ENCODE data around the gene PTPN22.
"Not testable (repeated sequence)": the region's sequence is repeated elsewhere in the genome, so short reads cannot be mapped to it uniquely, and the experiment has no call there.

The PTPN22 gene

DNA sequence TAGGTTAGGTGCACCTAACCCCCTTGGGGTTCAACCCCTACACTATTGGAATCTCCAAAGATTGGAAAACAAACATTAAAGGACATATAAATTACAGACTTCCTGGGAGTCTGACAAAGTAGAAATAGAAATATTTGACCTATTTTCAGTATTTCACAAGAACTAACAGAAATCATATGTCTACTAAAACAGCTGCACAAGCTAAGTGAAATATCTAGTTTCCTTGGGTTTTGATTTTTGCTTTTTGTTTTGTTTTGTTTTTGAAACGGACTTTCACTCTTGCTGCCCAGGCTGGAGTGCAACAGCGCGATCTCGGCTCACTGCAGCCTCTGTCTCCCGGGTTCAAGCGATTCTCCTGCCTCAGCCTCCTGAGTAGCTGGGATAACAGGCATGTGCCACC lies 18.8 kb downstream of the PTPN22 start:
- not testable (repeated sequence) for DNase-seq (ENCODE audit: low spot score)

- DNase-seq (ENCODE audit: low spot score), result no peak
Measured at GRCh38 chr1:113850127-113850796, 21.2 kb downstream of the PTPN22 start.

GRCh38 chr1:113849072-113849471 lies 22.4 kb downstream of the PTPN22 start:
- DNase-seq (ENCODE audit: low spot score), result no peak

GRCh38 chr1:113846391-113847035 lies 25.0 kb downstream of the PTPN22 start:
- no peak for DNase-seq (ENCODE audit: low spot score)

DNA sequence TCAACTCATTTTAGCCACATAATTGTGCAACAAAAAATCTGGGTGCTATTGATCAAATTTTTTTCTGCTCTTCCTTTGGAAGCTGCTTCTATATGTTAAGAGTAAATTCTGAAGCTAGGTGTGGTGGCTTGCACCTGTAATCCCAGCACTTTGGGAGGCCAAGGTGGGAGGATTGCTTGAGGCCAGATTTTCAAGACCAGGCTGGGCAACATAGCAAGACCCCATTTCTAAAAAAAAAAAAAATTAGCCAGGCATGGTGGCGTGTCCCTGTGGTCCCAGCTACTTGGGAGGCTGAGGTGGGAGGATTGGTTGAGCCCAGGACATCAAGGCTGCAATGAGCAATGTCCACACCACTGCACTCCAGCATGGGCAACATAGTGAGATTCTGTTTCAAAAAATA lies 35.0 kb downstream of the PTPN22 start:
- no peak for DNase-seq (ENCODE audit: low spot score)

DNA sequence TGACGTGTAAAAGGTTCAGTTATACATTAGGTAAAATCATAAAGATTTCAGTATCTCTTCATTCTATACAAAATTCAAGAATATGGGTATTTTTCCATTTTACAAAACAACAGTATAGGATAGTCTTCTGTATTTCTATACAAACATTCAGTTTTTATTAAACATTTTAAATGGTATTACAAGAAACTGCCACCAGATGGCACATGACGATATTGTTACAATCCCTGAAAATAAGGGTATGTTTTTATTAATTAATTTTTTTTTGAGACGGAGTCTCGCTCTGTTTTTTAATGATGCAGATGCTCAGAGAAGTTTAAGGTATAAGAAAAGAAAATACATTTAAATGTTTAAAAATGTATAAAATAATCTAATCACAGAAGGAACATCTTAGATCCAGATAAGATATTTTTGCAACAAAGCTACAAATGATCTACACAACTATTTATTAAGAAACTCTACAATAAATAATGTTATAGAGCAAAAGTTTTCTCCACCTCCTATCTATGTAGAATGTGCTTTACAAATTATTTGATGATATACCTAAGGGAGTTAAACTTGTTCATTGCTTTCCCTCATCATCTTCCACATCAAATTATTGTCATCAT lies 35.7 kb downstream of the PTPN22 start:
- DNase-seq (ENCODE audit: low spot score), result no peak

- no peak for DNase-seq (ENCODE audit: low spot score)
Measured at GRCh38 chr1:113834716-113835115, 36.8 kb downstream of the PTPN22 start.

DNA sequence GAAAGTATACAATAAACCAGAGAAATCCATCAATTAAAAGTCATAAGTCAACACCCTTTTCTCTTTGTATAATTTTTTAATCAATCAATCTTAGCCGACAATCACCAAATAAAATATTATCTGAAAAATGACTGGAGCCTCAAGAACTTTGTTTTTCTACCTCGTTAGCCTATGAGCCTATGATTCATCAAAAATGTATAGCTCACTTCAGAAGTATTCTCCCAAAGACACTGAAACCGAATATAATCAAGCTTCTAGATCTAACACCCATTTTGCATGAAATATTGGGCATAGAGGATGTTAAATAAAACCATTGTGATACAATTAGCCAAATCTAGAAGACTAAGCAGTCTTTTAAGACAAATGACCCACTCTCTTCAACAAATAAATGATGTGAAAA lies 41.5 kb downstream of the PTPN22 start:
- no peak for DNase-seq (ENCODE audit: low spot score)

GRCh38 chr1:113821916-113822315 lies 49.6 kb downstream of the PTPN22 start:
- DNase-seq (ENCODE audit: low spot score), result no peak

- no peak for DNase-seq (ENCODE audit: low spot score)
Measured at GRCh38 chr1:113818578-113818977, 52.9 kb downstream of the PTPN22 start.

DNA sequence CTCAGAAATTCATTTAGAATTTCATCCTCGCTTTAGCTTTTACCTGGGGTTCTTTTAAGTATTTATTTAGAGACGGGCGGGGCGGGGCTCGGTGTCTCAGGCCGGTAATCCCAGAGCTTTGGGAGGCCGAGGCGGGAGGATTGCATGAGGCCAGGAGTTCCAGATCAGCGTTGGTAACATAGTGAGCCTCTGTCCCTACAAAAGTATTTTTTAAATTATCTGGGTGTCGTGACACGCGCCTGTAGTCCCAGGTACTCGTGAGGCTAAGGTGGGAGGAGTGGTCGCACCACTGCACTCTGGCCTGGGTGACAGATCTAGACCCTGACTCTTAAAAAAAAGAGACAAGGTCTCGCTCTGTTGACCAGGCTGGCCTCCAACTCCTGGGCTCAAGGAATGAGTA lies 58.3 kb downstream of the PTPN22 start:
- DNase-seq (ENCODE audit: low spot score), result no peak

DNA sequence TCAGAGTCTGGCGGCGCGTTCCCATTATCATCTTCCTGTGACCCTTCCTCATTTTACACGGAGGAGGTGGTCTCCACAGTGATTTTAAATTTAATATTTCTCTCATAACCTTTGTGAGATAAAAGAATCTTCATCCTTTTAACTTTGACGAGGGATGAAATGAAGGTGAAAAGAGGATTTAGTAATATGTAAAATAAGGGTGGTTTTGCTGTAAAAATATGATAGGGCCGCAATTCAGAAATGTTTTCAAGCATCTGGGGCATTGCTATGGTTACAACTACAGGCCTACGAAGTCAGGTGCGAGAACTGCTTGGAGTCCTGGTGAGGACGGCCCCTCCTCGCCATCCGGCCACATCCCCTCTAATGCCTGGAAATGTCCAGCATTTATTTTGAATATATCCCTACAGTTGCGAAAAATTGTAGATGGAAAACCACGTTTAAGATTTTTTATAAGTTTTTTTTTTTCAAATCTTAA lies 58.8 kb downstream of the PTPN22 start:
- DNase-seq (ENCODE audit: low spot score), result no peak

DNA sequence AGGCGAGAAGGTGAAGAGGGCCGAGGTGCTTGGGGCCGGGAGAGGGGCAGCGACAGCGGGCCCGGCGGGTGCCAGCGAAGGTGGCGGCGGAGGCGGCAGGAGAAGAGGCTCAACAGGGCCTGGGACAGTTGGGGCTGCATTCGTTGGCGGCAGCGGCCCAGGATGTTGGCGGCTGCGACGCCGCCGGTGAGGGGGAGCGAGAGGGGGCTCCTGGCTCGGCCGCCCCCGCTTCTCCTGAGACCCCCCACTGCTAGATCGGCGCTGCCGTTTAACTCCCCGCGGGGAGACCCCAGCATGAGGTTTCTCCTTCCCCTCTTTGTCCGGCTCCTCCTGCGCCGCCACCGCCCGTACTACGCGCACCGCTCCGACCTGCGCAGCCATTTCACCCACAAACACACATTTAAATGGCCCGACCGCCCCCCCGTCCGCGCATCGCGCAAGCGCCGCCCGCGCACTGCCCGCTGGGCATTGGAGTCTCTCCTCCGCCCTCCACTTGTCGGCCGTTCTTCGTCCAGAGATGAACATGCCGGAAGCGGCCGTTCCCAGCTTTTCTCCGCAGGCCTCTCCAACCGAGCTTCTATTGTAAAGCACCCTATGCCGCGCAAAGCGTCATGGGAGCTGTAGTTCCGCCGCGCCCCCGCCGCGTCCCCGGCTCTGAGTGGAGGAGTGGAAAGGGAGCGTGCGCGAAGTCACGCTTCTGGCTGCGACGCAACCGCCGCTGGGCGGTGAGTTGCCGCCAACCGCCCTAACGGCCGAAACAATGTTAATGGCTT lies 59.4 kb downstream of the PTPN22 start, which contains the start of gene RSBN1:
TSS of gene RSBN1 (minus strand) at position 589 of the 773 bp plus-strand sequence. CDS start at position 525, 64 bp downstream.
- DNase-seq (ENCODE audit: low spot score), result peak; percentile 98

DNA sequence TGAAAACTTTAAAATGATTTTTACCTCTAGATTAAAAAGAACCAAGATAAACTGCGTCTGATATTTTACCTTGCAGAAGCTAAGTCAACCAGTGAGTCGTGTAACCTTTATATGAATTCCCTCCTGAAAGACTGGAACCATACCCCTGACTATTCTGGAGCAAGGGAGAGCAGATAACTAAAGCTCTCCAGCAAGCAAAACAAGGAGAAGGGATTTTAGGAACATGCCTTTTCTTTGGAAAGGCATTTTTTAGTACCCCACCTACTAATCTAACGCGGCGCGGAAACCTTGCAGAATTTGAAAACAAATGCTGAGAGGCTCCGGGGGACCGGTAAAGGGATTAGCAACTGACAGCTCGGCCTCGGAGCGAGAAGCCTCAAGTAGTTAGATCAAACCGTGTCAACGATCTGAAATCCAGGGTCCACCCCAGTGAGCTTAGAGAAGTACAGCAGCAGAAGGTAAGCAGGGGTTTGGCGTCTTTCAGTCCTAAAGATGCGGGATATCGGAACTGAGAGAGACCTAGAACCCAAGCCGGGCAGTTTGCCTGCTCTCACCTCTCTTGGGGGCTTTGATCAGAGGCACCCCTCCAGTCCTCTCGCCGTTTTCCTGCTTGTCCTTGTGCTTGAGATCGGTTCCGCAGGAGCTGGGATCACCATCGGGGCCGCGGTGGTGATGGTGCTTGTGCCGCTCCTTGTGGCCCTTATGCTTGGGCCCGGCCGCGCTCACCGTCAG lies 60.2 kb downstream of the PTPN22 start:
- DNase-seq (ENCODE audit: low spot score), result peak; percentile 64

- DNase-seq (ENCODE audit: low spot score), result no peak
Measured at GRCh38 chr1:113809670-113810602, 61.6 kb downstream of the PTPN22 start.

GRCh38 chr1:113808450-113809195 lies 62.9 kb downstream of the PTPN22 start:
- DNase-seq (ENCODE audit: low spot score), result no peak

- no peak for DNase-seq (ENCODE audit: low spot score)
Measured at GRCh38 chr1:113805639-113806038, 65.9 kb downstream of the PTPN22 start.

DNA sequence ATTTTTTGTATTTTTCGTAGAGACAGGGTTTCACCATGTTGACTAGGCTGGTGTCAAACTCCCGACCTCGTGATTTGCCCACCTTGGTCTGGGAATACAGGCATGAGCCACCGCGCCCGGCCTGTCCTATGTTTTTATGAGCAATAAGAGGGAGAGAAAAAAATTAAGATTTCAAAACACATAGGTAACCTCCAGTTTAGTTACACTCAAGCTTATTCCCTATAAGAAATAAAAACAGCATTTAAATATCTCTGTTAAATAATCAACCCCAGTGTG lies 66.3 kb downstream of the PTPN22 start:
- no peak for DNase-seq (ENCODE audit: low spot score)

- DNase-seq (ENCODE audit: low spot score), result no peak
Measured at GRCh38 chr1:113804421-113805255, 66.9 kb downstream of the PTPN22 start.

Data from left forelimb (tissue), 1 donor.